GM12874 (cell line): ENCODE data around the gene RPS6KA6.

Source experiments
- CTCF ChIP-seq: IDR thresholded peaks from 2 replicates; pipeline ENCODE4 v1.5.1; 2011; ENCODE audit warnings: low read depth, mild to moderate bottlenecking, control low read depth, low read length, moderate library complexity; ENCODE audit not compliant: insufficient read depth

The RPS6KA6 gene

DNA sequence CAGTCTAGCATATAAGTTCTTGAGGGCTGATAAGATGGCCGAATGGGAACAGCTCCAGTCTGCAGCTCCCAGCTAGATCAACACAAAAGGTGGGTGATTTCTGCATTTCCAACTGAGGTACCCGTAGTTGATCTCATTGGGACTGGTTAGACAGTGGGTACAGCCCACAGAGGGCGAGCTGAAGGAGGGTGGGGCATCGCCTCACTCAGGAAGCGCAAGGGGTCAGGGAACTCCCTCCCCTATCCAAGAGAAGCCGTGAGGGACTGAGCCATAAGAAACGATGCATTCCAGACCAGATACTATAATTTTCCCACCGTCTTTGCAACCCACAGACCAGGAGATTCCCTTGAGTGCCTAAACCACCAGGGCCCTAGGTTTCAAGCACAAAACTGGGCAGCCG lies 109.0 kb downstream of the RPS6KA6 start:
- TF ChIP-seq CTCF, result no peak

DNA sequence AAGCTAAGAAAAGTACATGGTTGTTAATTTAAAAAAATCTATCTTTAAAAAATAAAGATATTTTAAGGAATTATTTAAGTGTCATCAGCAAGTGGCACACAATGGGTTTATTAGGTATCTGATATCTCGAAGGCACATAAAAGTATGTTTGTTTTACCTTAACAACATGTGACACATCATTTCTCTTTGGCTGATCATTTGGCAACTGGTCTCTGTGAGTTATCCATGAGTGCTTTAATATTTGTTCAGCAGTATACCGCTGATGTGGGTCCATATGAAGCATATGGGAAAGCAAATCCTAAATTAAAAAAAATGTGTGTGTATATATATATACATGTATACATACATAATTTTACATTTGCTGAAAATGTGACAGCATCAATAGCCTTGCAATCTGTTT lies 123.2 kb downstream of the RPS6KA6 start:
- TF ChIP-seq CTCF, result no peak

GRCh38 chrX:84064164-84064563 lies 123.8 kb downstream of the RPS6KA6 start:
- TF ChIP-seq CTCF, result no peak

GRCh38 chrX:84047339-84047738 lies 140.7 kb downstream of the RPS6KA6 start:
- TF ChIP-seq CTCF, result no peak

- peak; percentile 55; the same call in 1 of the 2 replicates for TF ChIP-seq CTCF
Observed at GRCh38 chrX:84046403-84046984, 141.5 kb downstream of the RPS6KA6 start.

GRCh38 chrX:84044051-84044450 lies 143.9 kb downstream of the RPS6KA6 start:
- TF ChIP-seq CTCF, result no peak
